Stimulated activated CD8-positive, alpha-beta memory T cell treated with anti-CD3 and anti-CD28 coated beads, Interleukin-4, amount 100 ng/mL, for 4 hours (primary cell): ENCODE measurements around the gene TEAD1.

Source experiments
- DNase-seq, 2 donors: peaks; one replicate each; pipeline ENCODE4 v3.0.0-alpha.2; 2020; ENCODE audit warnings: low read depth in 2 of 2, low spot score in 1 of 2

Gene TEAD1

GRCh38 chr11:12930850-12931249 is 256.6 kb downstream of the TEAD1 start:
- DNase-seq = no peak

- DNase-seq = no peak
Measured at GRCh38 chr11:12932485-12932884, 258.3 kb downstream of the TEAD1 start.

GRCh38 chr11:12936200-12936599 is 262.0 kb downstream of the TEAD1 start:
- no peak for DNase-seq

GRCh38 chr11:12938590-12939247 is 264.5 kb downstream of the TEAD1 start:
- DNase-seq = no peak

- no peak for DNase-seq
Measured at GRCh38 chr11:12941671-12942070, 267.4 kb downstream of the TEAD1 start.

- DNase-seq = no peak
Measured at GRCh38 chr11:12942157-12942556, 267.9 kb downstream of the TEAD1 start.

- no peak for DNase-seq
Measured at GRCh38 chr11:12943311-12943710, 269.1 kb downstream of the TEAD1 start.

- no peak for DNase-seq
Measured at GRCh38 chr11:12944889-12945288, 270.7 kb downstream of the TEAD1 start.

- no peak for DNase-seq
Measured at GRCh38 chr11:12949453-12949852, 275.2 kb downstream of the TEAD1 start.

- DNase-seq = no peak
Measured at GRCh38 chr11:12950670-12951069, 276.4 kb downstream of the TEAD1 start.

- DNase-seq = no peak
Measured at GRCh38 chr11:12951376-12951775, 277.2 kb downstream of the TEAD1 start.

- no peak for DNase-seq
Measured at GRCh38 chr11:12952094-12952493, 277.9 kb downstream of the TEAD1 start.

GRCh38 chr11:12958986-12959385 is 284.8 kb downstream of the TEAD1 start:
- DNase-seq = no peak

- DNase-seq = no peak
Measured at GRCh38 chr11:12961615-12962014, 287.4 kb downstream of the TEAD1 start.

- DNase-seq = no peak
Measured at GRCh38 chr11:12962306-12962705, 288.1 kb downstream of the TEAD1 start.

- no peak for DNase-seq
Measured at GRCh38 chr11:12963051-12963450, 288.8 kb downstream of the TEAD1 start.

- peak in 1 of 2 donors; percentile 21 for DNase-seq
Measured at GRCh38 chr11:12963792-12964536, 289.7 kb downstream of the TEAD1 start.

- DNase-seq = no peak
Measured at GRCh38 chr11:12964650-12965049, 290.4 kb downstream of the TEAD1 start.

GRCh38 chr11:12966002-12966401 is 291.8 kb downstream of the TEAD1 start:
- DNase-seq = no peak

GRCh38 chr11:12968101-12968500 is 293.9 kb downstream of the TEAD1 start:
- DNase-seq = no peak

GRCh38 chr11:12968826-12969225 is 294.6 kb downstream of the TEAD1 start:
- no peak for DNase-seq

GRCh38 chr11:12971955-12972354 is 297.7 kb downstream of the TEAD1 start:
- no peak for DNase-seq
